Activated B cell treated with CpG ODN at 0.5 μM for 24 hours (primary cell): ENCODE data around the gene CYTH1. TPM values are rescaled to one million over a fixed set of nuclear protein-coding genes. Genes with fewer than 3 reads are reported as not detected.
"Not testable (repeated sequence)": the region's sequence is repeated elsewhere in the genome, so short reads cannot be mapped to it uniquely, and the experiment has no call there.

Experiments used
- ATAC-seq: fragments of 200-7000 bp; cut with Tn5 transposase; one replicate; pipeline ENCODE4 v1.10.0; 2021; ENCODE audit warnings: low read depth, mild to moderate bottlenecking, moderate library complexity
- CTCF ChIA-PET: fragments of 350-600 bp; sonication (Branson Sonifier 250); formaldehyde crosslinking; loops from one replicate; lab custom pipeline; 2021; ENCODE audit warnings: antibody characterized with exemption; lab: Charles Lee
- POLR2A ChIA-PET: fragments of 350-600 bp; sonication (Branson Sonifier 250); formaldehyde crosslinking; loops from one replicate; lab custom pipeline; 2021; ENCODE audit warnings: antibody characterized with exemption; lab: Charles Lee
- DNase-seq: peaks from one replicate; pipeline ENCODE4 v3.0.0; 2022
- H3K27ac Mint-ChIP-seq: one replicate; pipeline ENCODE4 v1.8.0; 2020; ENCODE audit warnings: mixed read lengths
- H3K27me3 Mint-ChIP-seq: one replicate; pipeline ENCODE4 v1.8.0; 2021; ENCODE audit warnings: mixed read lengths
- H3K36me3 Mint-ChIP-seq: one replicate; pipeline ENCODE4 v1.8.0; 2021; ENCODE audit warnings: low read depth, mixed read lengths
- H3K4me1 Mint-ChIP-seq: one replicate; pipeline ENCODE4 v1.8.0; 2021; ENCODE audit warnings: mixed read lengths
- H3K4me3 Mint-ChIP-seq: one replicate; pipeline ENCODE4 v1.8.0; 2020; ENCODE audit warnings: mild to moderate bottlenecking, mixed read lengths
- H3K9me3 Mint-ChIP-seq: one replicate; pipeline ENCODE4 v1.8.0; 2020; ENCODE audit warnings: mixed read lengths
- CTCF ChIP-seq: fragments of 200-600 bp; IDR thresholded peaks from one replicate; pipeline ENCODE4 v1.8.0; 2022; ENCODE audit warnings: antibody characterized with exemption, mild to moderate bottlenecking
- intact Hi-C: fragments of 100-400 bp; cut with micrococcal nuclease; formaldehyde crosslinking; loops from one replicate; pipeline ENCODE4 v1.15.1; 2024
- total RNA-seq: library from RNA; stranded (reverse); gene quantifications from 2 replicates; pipeline ENCODE4 v1.2.3, GENCODE V29; 2022

The CYTH1 gene
- total RNA-seq, 1 donor from 2014 or later: 391 TPM

GRCh38 chr17:78751447-78752161, 30.5 kb downstream of the CYTH1 start:
- H3K4me1 Mint-ChIP-seq: peaks cover 91% of the 10 kb centered on the region
- DNase-seq: no peak

GRCh38 chr17:78751000-78751399, 31.1 kb downstream of the CYTH1 start:
- not testable (repeated sequence) for H3K4me3 Mint-ChIP-seq, H3K9me3 Mint-ChIP-seq, DNase-seq, H3K36me3 Mint-ChIP-seq, ATAC-seq, H3K27me3 Mint-ChIP-seq
- Mint-ChIP-seq H3K27ac (peak overlapping the region; percentile 56), H3K4me1 (peaks cover 91% of the 10 kb centered on the region)
- CTCF ChIA-PET: interaction anchor here (0.9 to 1.6 kb wide), 3 partner anchors 11 to 18 kb away, joined by 3 to 5 read pairs (median 5); no protein-coding TSS in a partner anchor
- intact Hi-C loops: loop anchor here (2.0 kb wide), 1 partner anchor 14 kb away; no protein-coding TSS in a partner anchor
- POLR2A ChIA-PET: interaction anchor here (1.6 to 2.0 kb wide), 3 partner anchors 11 to 41 kb away, joined by 3 to 9 read pairs (median 4); no protein-coding TSS in a partner anchor

More at GRCh38 chr17:78751447-78752161, 30.5 kb downstream of the CYTH1 start:
- no peaks in the 10 kb centered on the region for H3K9me3 Mint-ChIP-seq
- peaks cover 10% of the 10 kb centered on the region for H3K36me3 Mint-ChIP-seq
- intact Hi-C loops: loop anchor here (2.0 kb wide), 1 partner anchor 15 kb away; no protein-coding TSS in a partner anchor
- ChIA-PET CTCF (interaction anchor here (0.9 to 1.9 kb wide), 3 partner anchors 16 to 25 kb away, joined by 3 to 5 read pairs (median 5); no protein-coding TSS in a partner anchor), POLR2A (interaction anchor here (1.1 to 2.0 kb wide), 3 partner anchors 16 to 42 kb away, joined by 3 to 9 read pairs (median 4); no protein-coding TSS in a partner anchor)
- TF ChIP-seq CTCF: no peak
- H3K4me3 Mint-ChIP-seq: no peak overlapping the region
- no peak for ATAC-seq
- H3K27ac Mint-ChIP-seq: peak overlapping the region; percentile 56
- H3K27me3 Mint-ChIP-seq: no peaks in the 10 kb centered on the region

GRCh38 chr17:78748730-78749317, 33.2 kb downstream of the CYTH1 start:
- ChIA-PET POLR2A (interaction anchor here (0.7 to 5.7 kb wide), 12 partner anchors 11 to 42 kb away, joined by 3 to 72 read pairs (median 5); no protein-coding TSS in a partner anchor), CTCF (interaction anchor here (1.0 to 2.3 kb wide), 6 partner anchors 13 to 252 kb away, joined by 3 to 11 read pairs (median 4); no protein-coding TSS in a partner anchor)
- intact Hi-C loops: no loop called here
- ATAC-seq (peak; percentile 88), DNase-seq (no peak)
- peaks cover 96% of the 10 kb centered on the region for H3K4me1 Mint-ChIP-seq
- no peak for TF ChIP-seq CTCF
- H3K36me3 Mint-ChIP-seq: peaks cover 15% of the 10 kb centered on the region
- H3K4me3 Mint-ChIP-seq: peak overlapping the region; percentile 66
- H3K9me3 Mint-ChIP-seq: no peaks in the 10 kb centered on the region
- H3K27ac Mint-ChIP-seq: peak overlapping the region; percentile 87
- H3K27me3 Mint-ChIP-seq: no peaks in the 10 kb centered on the region

- peak overlapping the region; percentile 66 for H3K4me3 Mint-ChIP-seq
- intact Hi-C loops: no loop called here
- H3K27me3 Mint-ChIP-seq: no peaks in the 10 kb centered on the region
- ChIA-PET CTCF (interaction anchor here (1.0 to 2.3 kb wide), 6 partner anchors 12 to 41 kb away, joined by 3 to 11 read pairs (median 4); no protein-coding TSS in a partner anchor), POLR2A (interaction anchor here (0.6 to 5.7 kb wide), 15 partner anchors 8 to 39 kb away, joined by 3 to 72 read pairs (median 5); no protein-coding TSS in a partner anchor)
- peaks cover 21% of the 10 kb centered on the region for H3K36me3 Mint-ChIP-seq
- ATAC-seq (peak; percentile 13), DNase-seq (no peak)
- no peak for TF ChIP-seq CTCF
- no peaks in the 10 kb centered on the region for H3K9me3 Mint-ChIP-seq
- H3K27ac Mint-ChIP-seq: peak overlapping the region; percentile 87
- peaks cover 97% of the 10 kb centered on the region for H3K4me1 Mint-ChIP-seq
Measured at GRCh38 chr17:78748048-78748729, 33.9 kb downstream of the CYTH1 start.

GRCh38 chr17:78747488-78747887, 34.6 kb downstream of the CYTH1 start:
- ChIA-PET POLR2A (interaction anchor here (0.6 to 5.7 kb wide), 11 partner anchors 9 to 48 kb away, joined by 3 to 72 read pairs (median 6); no protein-coding TSS in a partner anchor), CTCF (interaction anchor here (0.6 to 2.3 kb wide), 5 partner anchors 11 to 198 kb away, joined by 3 to 11 read pairs (median 5); no protein-coding TSS in a partner anchor)
- peaks cover 96% of the 10 kb centered on the region for H3K4me1 Mint-ChIP-seq
- no peaks in the 10 kb centered on the region for H3K27me3 Mint-ChIP-seq
- H3K9me3 Mint-ChIP-seq: no peaks in the 10 kb centered on the region
- H3K36me3 Mint-ChIP-seq: peaks cover 25% of the 10 kb centered on the region
- no peak for DNase-seq
- TF ChIP-seq CTCF: no peak
- H3K4me3 Mint-ChIP-seq: peak overlapping the region; percentile 66
- peak overlapping the region; percentile 87 for H3K27ac Mint-ChIP-seq
- ATAC-seq: no peak
- intact Hi-C loops: loop anchor here (2.0 kb wide), 1 partner anchor 27 kb away; no protein-coding TSS in a partner anchor
